NB4 (cell line): ENCODE measurements around the gene GLT1D1.

ENCODE experiments used
- CTCF ChIP-seq: IDR thresholded peaks from one replicate; pipeline ENCODE4 v1.5.1; 2012; ENCODE audit warnings: low read depth, low read length
- MAX ChIP-seq: IDR thresholded peaks from 2 replicates; pipeline ENCODE4 v1.6.1; 2011; ENCODE audit warnings: low read depth, low read length
- MYC ChIP-seq: IDR thresholded peaks from 2 replicates; pipeline ENCODE4 v1.6.1; 2011; ENCODE audit warnings: low read depth, low read length
- POLR2A ChIP-seq: IDR thresholded peaks from 2 replicates; pipeline ENCODE4 v1.6.1; 2011; ENCODE audit warnings: mild to moderate bottlenecking; ENCODE audit not compliant: insufficient read length; ENCODE audit errors: extremely low read depth

GRCh38 chr12:128819293-128820144 is 33.8 kb upstream of the GLT1D1 start:
- TF ChIP-seq MAX: no peak
- no peak for TF ChIP-seq POLR2A
- no peak for TF ChIP-seq CTCF
- TF ChIP-seq MYC: no peak
